MM.1S (cell line): ENCODE data around the gene SP6.

Experiments used
- CTCF ChIP-seq: fragments of 300-600 bp; sonication (generic); IDR thresholded peaks from 2 replicates; pipeline ENCODE4 v1.5.1; 2016; ENCODE audit warnings: antibody characterized with exemption, low read length, mixed read lengths
- EZH2 ChIP-seq: fragments of 300-600 bp; sonication (generic); optimal IDR thresholded peaks from 2 replicates; pipeline ENCODE3; 2017; ENCODE audit warnings: low read depth, mild to moderate bottlenecking, antibody characterized with exemption, low read length, mixed read lengths

GRCh38 chr17:47857551-47858455 is 6.8 kb upstream of the SP6 start:
- TF ChIP-seq EZH2 (no peak), CTCF (no peak)
